DMS 273 treated with DMSO at 0.1 percent for 48 hours (cell line): Measurements from ENCODE around the gene FGF16.
"Not testable (repeated sequence)": the region's sequence is repeated elsewhere in the genome, so short reads cannot be mapped to it uniquely, and the experiment has no call there.

ENCODE experiments used
- DNase-seq: peaks from one replicate; lab custom pipeline; 2025; lab: John Stamatoyannopoulos, UW

The FGF16 gene

GRCh38 chrX:77447653-77448569, 722 bp downstream of the FGF16 start:
- no peak for DNase-seq

- no peak for DNase-seq
Observed at GRCh38 chrX:77450415-77450814, 3.2 kb downstream of the FGF16 start.

GRCh38 chrX:77450996-77451395, 3.8 kb downstream of the FGF16 start:
- DNase-seq = no peak

GRCh38 chrX:77453190-77453589, 6.0 kb downstream of the FGF16 start:
- no peak for DNase-seq

- no peak for DNase-seq
Observed at GRCh38 chrX:77455437-77455836, 8.2 kb downstream of the FGF16 start.

GRCh38 chrX:77484045-77484444, 36.9 kb downstream of the FGF16 start:
- no peak for DNase-seq

GRCh38 chrX:77493677-77494553, 46.7 kb downstream of the FGF16 start:
- DNase-seq = no peak

- DNase-seq = not testable (repeated sequence)
Observed at GRCh38 chrX:77500164-77500563, 53.0 kb downstream of the FGF16 start.

GRCh38 chrX:77502951-77503525, 55.8 kb downstream of the FGF16 start:
- no peak for DNase-seq

GRCh38 chrX:77505227-77505626, 58.0 kb downstream of the FGF16 start:
- DNase-seq = no peak
